Measurements from ENCODE around the gene GPANK1. TPM values are rescaled to one million over a fixed set of nuclear protein-coding genes. Genes with fewer than 3 reads are reported as not detected.

GPANK1 gene
- total RNA-seq, 1 donor from 2014 or later: 15.4 TPM

GRCh38 chr6:31702819-31703716 lies 38.3 kb upstream of the GPANK1 start, which contains the start of gene ABHD16A:
Gene ABHD16A, minus strand, starts transcription at chr6:31703324. Its CDS starts 43 bp downstream, at chr6:31703281.
- Histone ChIP-seq H3K4me1 (peaks cover 25% of the 10 kb centered on the region), H3K4me3 (peak within 1 kb of the TSS; percentile 81), H3K9me3 (no peaks in the 10 kb centered on the region), H3K27me3 (ENCODE audit: low read depth) (no peaks in the 10 kb centered on the region), H3K27ac (peak within 1 kb of the TSS; percentile 98), H3K36me3 (peaks cover 29% of the 10 kb centered on the region)
- intact Hi-C loops (cut with DNase I): no loop called here
- DNase-seq (peak; percentile 100), ATAC-seq (peak; percentile 98 to 99)
- TF ChIP-seq, protein P1, sequence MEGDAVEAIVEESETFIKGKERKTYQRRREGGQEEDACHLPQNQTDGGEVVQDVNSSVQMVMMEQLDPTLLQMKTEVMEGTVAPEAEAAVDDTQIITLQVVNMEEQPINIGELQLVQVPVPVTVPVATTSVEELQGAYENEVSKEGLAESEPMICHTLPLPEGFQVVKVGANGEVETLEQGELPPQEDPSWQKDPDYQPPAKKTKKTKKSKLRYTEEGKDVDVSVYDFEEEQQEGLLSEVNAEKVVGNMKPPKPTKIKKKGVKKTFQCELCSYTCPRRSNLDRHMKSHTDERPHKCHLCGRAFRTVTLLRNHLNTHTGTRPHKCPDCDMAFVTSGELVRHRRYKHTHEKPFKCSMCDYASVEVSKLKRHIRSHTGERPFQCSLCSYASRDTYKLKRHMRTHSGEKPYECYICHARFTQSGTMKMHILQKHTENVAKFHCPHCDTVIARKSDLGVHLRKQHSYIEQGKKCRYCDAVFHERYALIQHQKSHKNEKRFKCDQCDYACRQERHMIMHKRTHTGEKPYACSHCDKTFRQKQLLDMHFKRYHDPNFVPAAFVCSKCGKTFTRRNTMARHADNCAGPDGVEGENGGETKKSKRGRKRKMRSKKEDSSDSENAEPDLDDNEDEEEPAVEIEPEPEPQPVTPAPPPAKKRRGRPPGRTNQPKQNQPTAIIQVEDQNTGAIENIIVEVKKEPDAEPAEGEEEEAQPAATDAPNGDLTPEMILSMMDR (IDR thresholded peaks at IDR 0.05): no peak

GRCh38 chr6:31702405-31702818 lies 37.6 kb upstream of the GPANK1 start:
- H3K4me3 ChIP-seq: peak overlapping the region; percentile 81
- H3K4me1 ChIP-seq: peaks cover 30% of the 10 kb centered on the region
- intact Hi-C loops (cut with DNase I): no loop called here
- H3K9me3 ChIP-seq: no peaks in the 10 kb centered on the region
- peak overlapping the region; percentile 98 for H3K27ac ChIP-seq
- DNase-seq: no peak
- peak in 1 of 2 donors; percentile 8 for ATAC-seq
- TF ChIP-seq, protein P1 (IDR thresholded peaks at IDR 0.05): no peak
- H3K36me3 ChIP-seq: peaks cover 36% of the 10 kb centered on the region
- no peaks in the 10 kb centered on the region for H3K27me3 ChIP-seq (ENCODE audit: low read depth)

GRCh38 chr6:31701666-31702404 lies 37.0 kb upstream of the GPANK1 start:
- Histone ChIP-seq H3K4me3 (peak overlapping the region; percentile 81), H3K36me3 (peaks cover 39% of the 10 kb centered on the region), H3K4me1 (peaks cover 30% of the 10 kb centered on the region), H3K27ac (peak overlapping the region; percentile 98), H3K9me3 (no peaks in the 10 kb centered on the region), H3K27me3 (ENCODE audit: low read depth) (no peaks in the 10 kb centered on the region)
- peak in 1 of 2 donors; percentile 5 for ATAC-seq
- intact Hi-C loops (cut with DNase I): no loop called here
- DNase-seq: no peak
- TF ChIP-seq, protein P1 (IDR thresholded peaks at IDR 0.05): no peak

- Histone ChIP-seq H3K27ac (peak overlapping the region; percentile 98), H3K4me1 (peaks cover 30% of the 10 kb centered on the region), H3K36me3 (peaks cover 49% of the 10 kb centered on the region), H3K9me3 (no peaks in the 10 kb centered on the region), H3K27me3 (ENCODE audit: low read depth) (no peaks in the 10 kb centered on the region), H3K4me3 (no peak overlapping the region)
- DNase-seq (no peak), ATAC-seq (no peak)
- intact Hi-C loops (cut with DNase I): no loop called here
- TF ChIP-seq, protein P1 (IDR thresholded peaks at IDR 0.05): no peak
Observed at GRCh38 chr6:31700740-31701401, 36.1 kb upstream of the GPANK1 start.

DNA sequence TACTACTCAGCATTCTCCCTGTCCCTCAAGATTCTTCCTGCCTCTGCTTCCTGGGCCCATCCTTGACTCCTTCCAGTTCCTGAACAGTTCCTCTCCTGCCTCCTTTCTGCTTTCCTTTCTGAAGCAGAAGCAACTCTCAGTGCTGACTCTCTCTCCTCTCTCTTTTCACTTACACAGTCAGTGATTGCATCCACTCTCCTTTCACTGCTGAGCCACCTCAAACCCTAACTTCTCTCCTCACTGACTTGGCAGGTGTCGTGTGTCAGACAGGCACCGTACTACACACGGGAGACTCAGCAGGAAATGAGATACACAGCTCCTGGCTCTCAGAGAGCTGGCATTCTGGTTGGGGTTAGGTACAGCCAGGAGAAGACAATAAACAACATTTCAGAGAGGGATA lies 32.8 kb upstream of the GPANK1 start:
- H3K27me3 ChIP-seq (ENCODE audit: low read depth): no peaks in the 10 kb centered on the region
- no peak overlapping the region for H3K27ac ChIP-seq
- DNase-seq: no peak
- H3K4me3 ChIP-seq: no peak overlapping the region
- no peaks in the 10 kb centered on the region for H3K9me3 ChIP-seq
- no peak for ATAC-seq
- TF ChIP-seq, protein P1 (IDR thresholded peaks at IDR 0.05): no peak
- H3K36me3 ChIP-seq: peaks cover 82% of the 10 kb centered on the region
- intact Hi-C loops (cut with DNase I): no loop called here
- peaks cover 23% of the 10 kb centered on the region for H3K4me1 ChIP-seq

Measured in lower lobe of right lung (tissue), 2 donors.